Upper lobe of left lung (tissue), 4 donors: Measurements from ENCODE around the gene ARGFX.

Experiments used
- EP300 ChIP-seq, 4 donors: sonication (generic); formaldehyde crosslinking; IDR thresholded peaks; one replicate each; pipeline ENCODE4 v1.5.1; 2017; ENCODE audit warnings: antibody characterized with exemption in 4 of 4, control low read depth in 2 of 4
- POLR2AphosphoS5 ChIP-seq, 2 donors: sonication (generic); formaldehyde crosslinking; IDR thresholded peaks; one replicate each; pipeline ENCODE4 v1.5.1; 2017; ENCODE audit warnings: antibody characterized with exemption in 2 of 2
- TF ChIP-seq, protein P1 (sequence below), 6 experiments: fragments of 450-650 bp in 4 of 6; fragments of 200-600 bp in 2 of 6; sonication (generic) in 2 of 6; IDR thresholded peaks; one replicate each; pipeline ENCODE4 v1.5.1; 2016 to 2019; ENCODE audit warnings: antibody characterized with exemption in 6 of 6

DNA sequence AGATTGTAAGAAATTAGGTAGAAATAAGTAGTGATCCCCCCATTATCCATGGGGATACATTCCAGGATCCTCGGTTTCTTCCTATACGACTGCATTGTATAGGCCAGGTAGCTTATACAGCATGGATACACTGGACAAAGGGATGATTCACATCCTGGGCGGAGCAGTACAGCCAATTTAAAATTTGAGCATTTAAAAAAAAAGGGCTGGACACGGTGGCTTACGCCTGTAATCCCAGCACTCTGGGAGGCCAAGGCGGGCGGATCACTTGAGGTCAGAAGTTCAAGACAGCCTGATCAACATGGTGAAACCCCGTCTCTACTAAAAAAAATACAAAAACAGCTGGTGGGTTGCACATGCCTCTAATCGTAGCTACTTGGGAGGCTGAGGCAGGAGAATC is 976 bp upstream of the ARGFX start:
- TF ChIP-seq, protein P1, sequence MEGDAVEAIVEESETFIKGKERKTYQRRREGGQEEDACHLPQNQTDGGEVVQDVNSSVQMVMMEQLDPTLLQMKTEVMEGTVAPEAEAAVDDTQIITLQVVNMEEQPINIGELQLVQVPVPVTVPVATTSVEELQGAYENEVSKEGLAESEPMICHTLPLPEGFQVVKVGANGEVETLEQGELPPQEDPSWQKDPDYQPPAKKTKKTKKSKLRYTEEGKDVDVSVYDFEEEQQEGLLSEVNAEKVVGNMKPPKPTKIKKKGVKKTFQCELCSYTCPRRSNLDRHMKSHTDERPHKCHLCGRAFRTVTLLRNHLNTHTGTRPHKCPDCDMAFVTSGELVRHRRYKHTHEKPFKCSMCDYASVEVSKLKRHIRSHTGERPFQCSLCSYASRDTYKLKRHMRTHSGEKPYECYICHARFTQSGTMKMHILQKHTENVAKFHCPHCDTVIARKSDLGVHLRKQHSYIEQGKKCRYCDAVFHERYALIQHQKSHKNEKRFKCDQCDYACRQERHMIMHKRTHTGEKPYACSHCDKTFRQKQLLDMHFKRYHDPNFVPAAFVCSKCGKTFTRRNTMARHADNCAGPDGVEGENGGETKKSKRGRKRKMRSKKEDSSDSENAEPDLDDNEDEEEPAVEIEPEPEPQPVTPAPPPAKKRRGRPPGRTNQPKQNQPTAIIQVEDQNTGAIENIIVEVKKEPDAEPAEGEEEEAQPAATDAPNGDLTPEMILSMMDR (IDR thresholded peaks at IDR 0.05) = no peak
- TF ChIP-seq POLR2AphosphoS5 (IDR thresholded peaks at IDR 0.05) = no peak
- TF ChIP-seq EP300 (IDR thresholded peaks at IDR 0.05) = no peak
